A549 (cell line): ENCODE results near the gene KIRREL1.

Source experiments
- HOXA7 ChIP-seq: fragments of 250-450 bp; sonication (Bioruptor Pico); IDR thresholded peaks from 2 replicates; pipeline ENCODE4 v1.5.0; 2020; ENCODE audit warnings: mild to moderate bottlenecking, moderate library complexity
- KDM5A ChIP-seq: fragments of 200-600 bp; sonication (generic); IDR thresholded peaks from 2 replicates; pipeline ENCODE4 v1.6.1; 2016; ENCODE audit warnings: antibody characterized with exemption, mild to moderate bottlenecking
- MAX ChIP-seq: IDR thresholded peaks from 2 replicates; pipeline ENCODE4 v1.6.1; 2012
- SREBF2 ChIP-seq: fragments of 450-650 bp; IDR thresholded peaks from 2 replicates; pipeline ENCODE4 v1.6.1; 2014; ENCODE audit warnings: mild to moderate bottlenecking, moderate library complexity
- TP53 ChIP-seq: fragments of 250-450 bp; sonication (Bioruptor Pico); IDR thresholded peaks from 2 replicates; pipeline ENCODE4 v1.5.0; 2021; ENCODE audit warnings: mild to moderate bottlenecking, moderate library complexity
- USF2 ChIP-seq: fragments of 450-650 bp; IDR thresholded peaks from 2 replicates; pipeline ENCODE4 v1.6.1; 2014; ENCODE audit warnings: antibody characterized with exemption
- ZFP36 ChIP-seq: fragments of 450-650 bp; IDR thresholded peaks from 2 replicates; pipeline ENCODE4 v1.6.1; 2014; ENCODE audit warnings: borderline replicate concordance; ENCODE audit not compliant: partially characterized antibody
- TF ChIP-seq, protein P1 (sequence below): fragments of >200 bp; sonication (Bioruptor Twin); formaldehyde crosslinking; IDR thresholded peaks from 3 replicates; pipeline ENCODE4 v1.5.1; 2016
- TF ChIP-seq, protein P2 (sequence below): fragments of 200-600 bp; sonication (generic); IDR thresholded peaks from 2 replicates; pipeline ENCODE4 v1.6.1; 2016; ENCODE audit warnings: antibody characterized with exemption, mild to moderate bottlenecking, moderate library complexity

GRCh38 chr1:158000507-158000906 lies 7.1 kb downstream of the KIRREL1 start:
- TF ChIP-seq KDM5A, result no peak
- TF ChIP-seq SREBF2, result no peak
- TF ChIP-seq, protein P1, sequence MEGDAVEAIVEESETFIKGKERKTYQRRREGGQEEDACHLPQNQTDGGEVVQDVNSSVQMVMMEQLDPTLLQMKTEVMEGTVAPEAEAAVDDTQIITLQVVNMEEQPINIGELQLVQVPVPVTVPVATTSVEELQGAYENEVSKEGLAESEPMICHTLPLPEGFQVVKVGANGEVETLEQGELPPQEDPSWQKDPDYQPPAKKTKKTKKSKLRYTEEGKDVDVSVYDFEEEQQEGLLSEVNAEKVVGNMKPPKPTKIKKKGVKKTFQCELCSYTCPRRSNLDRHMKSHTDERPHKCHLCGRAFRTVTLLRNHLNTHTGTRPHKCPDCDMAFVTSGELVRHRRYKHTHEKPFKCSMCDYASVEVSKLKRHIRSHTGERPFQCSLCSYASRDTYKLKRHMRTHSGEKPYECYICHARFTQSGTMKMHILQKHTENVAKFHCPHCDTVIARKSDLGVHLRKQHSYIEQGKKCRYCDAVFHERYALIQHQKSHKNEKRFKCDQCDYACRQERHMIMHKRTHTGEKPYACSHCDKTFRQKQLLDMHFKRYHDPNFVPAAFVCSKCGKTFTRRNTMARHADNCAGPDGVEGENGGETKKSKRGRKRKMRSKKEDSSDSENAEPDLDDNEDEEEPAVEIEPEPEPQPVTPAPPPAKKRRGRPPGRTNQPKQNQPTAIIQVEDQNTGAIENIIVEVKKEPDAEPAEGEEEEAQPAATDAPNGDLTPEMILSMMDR, result no peak
- TF ChIP-seq, protein P2, sequence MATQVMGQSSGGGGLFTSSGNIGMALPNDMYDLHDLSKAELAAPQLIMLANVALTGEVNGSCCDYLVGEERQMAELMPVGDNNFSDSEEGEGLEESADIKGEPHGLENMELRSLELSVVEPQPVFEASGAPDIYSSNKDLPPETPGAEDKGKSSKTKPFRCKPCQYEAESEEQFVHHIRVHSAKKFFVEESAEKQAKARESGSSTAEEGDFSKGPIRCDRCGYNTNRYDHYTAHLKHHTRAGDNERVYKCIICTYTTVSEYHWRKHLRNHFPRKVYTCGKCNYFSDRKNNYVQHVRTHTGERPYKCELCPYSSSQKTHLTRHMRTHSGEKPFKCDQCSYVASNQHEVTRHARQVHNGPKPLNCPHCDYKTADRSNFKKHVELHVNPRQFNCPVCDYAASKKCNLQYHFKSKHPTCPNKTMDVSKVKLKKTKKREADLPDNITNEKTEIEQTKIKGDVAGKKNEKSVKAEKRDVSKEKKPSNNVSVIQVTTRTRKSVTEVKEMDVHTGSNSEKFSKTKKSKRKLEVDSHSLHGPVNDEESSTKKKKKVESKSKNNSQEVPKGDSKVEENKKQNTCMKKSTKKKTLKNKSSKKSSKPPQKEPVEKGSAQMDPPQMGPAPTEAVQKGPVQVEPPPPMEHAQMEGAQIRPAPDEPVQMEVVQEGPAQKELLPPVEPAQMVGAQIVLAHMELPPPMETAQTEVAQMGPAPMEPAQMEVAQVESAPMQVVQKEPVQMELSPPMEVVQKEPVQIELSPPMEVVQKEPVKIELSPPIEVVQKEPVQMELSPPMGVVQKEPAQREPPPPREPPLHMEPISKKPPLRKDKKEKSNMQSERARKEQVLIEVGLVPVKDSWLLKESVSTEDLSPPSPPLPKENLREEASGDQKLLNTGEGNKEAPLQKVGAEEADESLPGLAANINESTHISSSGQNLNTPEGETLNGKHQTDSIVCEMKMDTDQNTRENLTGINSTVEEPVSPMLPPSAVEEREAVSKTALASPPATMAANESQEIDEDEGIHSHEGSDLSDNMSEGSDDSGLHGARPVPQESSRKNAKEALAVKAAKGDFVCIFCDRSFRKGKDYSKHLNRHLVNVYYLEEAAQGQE, result no peak
- TF ChIP-seq MAX, result no peak
- no peak for TF ChIP-seq HOXA7 (CRISPR knock-in tag)
- TF ChIP-seq ZFP36, result no peak
- no peak for TF ChIP-seq USF2
- TF ChIP-seq TP53 (CRISPR knock-in tag), result no peak
